ENCODE results near the gene SCN2B. TPM values are rescaled to one million over a fixed set of nuclear protein-coding genes. Genes with fewer than 3 reads are reported as not detected.

SCN2B gene
- polyA plus RNA-seq, 12 donors: 2.5 to 71.5 (median 4.9) TPM

DNA sequence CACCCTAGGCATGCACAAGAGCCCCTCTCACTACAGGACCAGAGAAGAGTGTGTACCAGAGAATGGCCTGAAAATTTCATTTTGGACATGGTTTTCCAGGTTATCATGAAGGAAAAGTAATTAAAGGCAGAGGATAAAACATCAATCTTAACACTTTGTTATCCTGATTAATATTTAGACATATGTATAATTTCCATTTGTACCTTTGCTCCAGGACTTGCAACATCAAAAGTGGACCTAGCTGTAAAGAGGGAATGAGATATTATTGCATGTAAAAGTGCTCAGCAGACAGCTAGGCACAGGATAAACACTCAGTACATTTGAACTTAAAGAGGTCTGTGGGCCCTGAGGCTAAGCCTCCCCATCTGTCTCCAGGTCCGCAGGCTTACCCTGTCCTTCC is 21.8 kb downstream of the SCN2B start:
- DNase-seq: no peak

DNA sequence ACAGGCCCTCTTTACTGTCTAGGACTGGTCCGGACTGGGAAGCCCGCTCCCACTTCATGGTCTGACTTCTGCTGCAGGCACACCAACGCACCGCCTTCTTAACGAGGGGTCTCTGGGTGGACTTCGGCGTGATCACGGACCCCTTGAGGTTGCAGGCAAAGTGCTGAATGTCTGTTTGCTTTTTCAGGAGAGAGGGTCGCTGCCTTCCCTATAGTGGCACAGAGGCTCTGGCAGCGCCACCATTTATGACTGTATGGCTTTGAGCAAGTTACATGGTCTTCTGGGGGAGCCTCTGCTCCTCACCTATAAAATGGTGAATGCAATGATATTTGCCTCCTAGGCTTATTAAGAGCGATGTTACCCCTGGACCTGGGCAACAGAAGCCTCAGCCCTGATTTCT is 22.5 kb downstream of the SCN2B start:
- DNase-seq: no peak

DNA sequence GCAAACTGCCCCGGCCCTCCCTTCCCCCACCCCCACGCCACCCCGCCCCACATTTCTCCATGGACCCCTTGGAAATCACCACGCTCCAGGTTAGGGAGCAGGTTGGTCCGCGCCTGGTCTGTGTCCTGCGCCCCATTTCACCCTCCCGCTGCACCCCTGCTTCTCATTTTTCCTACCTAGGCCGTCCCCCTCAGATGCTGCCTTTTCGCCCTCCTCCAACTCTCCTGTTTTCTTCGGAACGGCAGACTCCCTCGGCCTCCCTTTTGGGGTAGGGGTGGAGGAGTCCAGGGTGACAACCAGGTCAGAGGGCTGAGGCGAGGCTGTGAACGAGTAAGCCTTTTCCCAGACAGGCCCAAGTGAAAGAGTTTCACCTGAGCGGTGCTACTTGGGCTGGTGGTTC is 22.9 kb downstream of the SCN2B start:
- DNase-seq: no peak

DNA sequence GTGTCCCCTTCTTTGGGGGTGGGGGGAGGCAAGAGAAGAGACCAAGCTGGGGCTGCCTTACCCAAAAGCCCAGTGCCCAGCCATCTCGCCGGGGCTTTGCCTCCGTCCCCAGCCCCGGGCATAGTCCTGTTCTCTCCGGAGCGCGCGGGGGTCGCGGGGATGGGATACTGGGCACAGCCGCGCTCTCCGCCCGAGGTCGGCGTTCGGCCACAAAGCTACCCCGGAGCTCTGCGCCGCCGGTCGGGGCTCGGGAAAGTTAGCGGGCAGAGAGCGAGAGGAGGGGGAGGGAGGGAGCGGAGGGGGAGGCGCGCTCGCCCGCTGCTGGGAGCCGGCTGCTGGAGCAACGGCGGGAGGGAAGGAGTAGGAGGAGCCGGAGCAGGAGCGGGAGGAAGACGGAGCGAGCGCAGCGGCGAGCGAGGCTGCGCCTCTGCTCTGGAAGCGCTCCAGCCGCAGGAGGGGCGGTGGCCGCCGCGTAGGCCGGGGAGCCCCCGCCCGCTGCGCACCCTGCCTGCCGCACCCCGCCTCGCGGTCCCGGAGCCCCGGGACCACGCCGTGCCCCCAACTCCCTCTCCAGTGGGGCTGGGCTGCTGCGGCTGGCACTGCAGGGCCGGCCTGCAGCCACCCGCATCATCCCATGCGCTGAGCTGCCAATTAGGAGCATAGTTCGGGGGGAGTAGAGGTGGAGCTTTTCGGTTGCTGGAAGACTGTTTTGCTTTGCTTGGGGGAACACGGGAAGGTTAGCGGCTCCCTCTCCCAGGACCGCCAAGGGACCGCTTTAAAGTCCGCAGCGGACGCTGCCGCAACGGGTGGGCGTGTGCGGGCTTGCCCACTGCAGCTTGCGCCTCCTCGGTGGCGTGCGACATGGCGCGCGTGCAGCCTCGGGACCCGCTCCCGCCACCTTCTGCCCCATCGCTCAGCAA is 23.6 kb downstream of the SCN2B start, which contains the start of gene SCN4B:
Gene SCN4B, minus strand, starts transcription at position 272 of the 920 bp plus-strand sequence. Its CDS starts 150 bp downstream, at position 122.
- peak; percentile 74 for DNase-seq

DNA sequence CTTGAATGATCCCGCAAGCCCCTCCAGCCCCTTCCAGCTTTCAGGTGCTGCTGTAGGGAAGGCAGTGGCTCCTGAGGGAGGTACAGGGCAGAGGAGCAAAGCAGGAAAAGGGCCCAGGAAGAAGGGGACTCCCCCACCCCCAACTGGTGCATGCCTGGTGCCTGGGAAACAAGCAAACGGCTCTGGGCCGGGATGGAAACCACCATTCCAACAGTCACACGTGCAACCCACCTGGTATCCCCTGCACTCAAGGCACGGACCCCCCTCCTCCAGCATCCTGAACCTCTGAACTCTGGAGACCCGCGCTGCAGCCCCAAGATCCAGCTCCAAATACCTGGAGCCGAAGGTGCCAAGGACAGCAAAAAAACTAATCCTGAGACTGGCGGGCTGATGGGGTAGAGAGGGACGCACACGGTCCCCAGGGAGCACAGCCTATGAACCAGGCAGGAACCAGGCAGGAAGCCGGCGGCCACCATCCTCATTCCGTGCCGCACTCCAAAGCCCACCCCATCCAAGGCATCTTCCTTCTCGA is 24.4 kb downstream of the SCN2B start:
- DNase-seq: no peak

DNA sequence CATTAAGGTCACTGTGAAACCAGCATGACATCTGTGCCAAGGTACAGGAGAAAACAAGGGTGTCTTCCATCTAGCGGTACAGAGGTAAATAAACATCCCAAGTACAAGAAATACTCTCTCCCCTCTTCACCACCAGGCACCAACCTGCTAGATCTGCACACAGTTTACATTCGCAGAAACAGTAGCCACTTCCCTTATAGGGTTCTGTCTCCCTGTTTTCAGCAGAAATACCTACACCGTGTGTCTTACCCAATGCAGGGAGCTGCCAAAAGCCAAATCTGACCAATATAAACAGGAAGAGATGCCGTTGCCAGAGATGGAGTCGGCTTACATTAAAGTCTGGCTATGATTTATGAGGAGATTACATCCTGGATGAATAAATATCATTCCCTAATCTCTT is 25.0 kb downstream of the SCN2B start:
- no peak for DNase-seq

DNA sequence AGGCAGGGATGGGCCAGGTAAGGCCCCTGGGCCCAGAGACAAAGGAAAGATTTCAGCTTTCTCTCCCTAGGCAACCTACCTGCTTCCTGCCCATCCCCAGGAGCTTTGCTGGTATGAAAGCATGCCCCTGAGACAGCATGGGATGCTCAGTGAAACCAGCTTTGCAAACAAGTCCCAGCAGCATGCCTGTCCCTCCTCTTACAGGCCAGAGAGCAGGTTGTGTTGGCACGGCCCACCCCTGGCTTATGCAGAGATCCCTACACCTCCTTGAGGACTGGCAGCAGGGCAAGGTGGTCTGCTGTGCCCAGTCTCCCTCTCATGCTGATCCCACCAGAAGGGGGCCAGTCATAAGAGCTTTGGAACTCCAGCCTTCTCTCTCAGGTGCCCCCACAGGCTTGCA is 26.9 kb downstream of the SCN2B start:
- no peak for DNase-seq

DNA sequence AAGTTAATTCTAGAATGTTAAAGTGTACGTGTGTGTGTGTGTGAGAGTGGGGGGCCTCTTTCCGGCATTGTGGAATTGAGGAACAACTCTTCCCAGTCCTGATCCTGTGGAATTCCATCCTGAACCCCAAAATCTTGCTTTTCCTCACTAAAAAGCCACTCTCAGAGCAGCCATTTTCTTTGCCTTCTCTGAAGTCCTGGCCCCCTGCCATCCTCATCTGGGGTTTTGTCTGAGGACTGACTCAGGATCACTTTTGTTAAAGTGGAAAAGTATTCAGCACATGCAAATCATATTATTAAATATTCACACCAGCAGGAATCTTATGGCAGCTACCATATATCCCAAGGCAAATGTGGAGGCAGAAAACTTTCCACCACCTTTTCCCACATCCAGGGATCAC is 27.6 kb downstream of the SCN2B start:
- DNase-seq: no peak

DNA sequence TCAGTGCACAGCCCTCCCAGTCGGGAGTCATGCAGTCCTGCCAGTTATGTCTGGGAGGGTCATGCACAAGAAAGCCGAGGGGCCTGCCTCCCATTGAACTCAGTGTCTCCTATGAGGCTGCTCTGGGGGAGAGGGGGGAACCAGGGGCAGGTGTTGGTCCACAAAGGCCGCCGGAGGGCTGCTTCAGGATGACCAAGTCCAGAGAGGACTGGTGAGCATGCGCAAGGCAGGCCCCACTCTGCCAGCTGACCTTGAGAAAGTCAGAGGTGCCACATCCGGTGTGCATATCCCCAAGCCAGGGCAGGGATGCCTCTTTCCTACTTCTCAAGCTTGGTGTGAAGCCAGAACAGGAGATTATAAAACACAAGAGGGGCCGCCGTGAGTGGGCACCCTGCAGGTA is 28.2 kb downstream of the SCN2B start:
- DNase-seq: no peak

DNA sequence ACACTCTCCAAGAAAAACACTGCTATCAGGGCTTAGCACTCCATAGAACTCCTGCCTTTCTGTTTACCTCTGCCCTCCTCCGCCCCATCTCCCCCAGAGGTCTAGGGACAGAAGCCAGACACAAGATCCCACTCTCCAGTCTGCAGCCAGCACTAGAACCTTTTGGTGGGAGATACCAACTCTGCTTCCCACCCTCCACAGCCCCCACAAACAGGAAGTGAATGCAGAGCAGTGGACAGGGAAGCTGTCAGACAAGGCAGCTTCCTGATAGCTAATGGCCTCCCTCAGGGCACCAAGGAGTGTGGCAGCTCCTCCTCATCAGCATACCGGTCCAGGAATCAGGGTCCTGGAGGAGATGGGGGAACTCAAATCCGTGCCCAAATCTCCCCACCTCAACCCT is 28.9 kb downstream of the SCN2B start:
- no peak for DNase-seq

DNA sequence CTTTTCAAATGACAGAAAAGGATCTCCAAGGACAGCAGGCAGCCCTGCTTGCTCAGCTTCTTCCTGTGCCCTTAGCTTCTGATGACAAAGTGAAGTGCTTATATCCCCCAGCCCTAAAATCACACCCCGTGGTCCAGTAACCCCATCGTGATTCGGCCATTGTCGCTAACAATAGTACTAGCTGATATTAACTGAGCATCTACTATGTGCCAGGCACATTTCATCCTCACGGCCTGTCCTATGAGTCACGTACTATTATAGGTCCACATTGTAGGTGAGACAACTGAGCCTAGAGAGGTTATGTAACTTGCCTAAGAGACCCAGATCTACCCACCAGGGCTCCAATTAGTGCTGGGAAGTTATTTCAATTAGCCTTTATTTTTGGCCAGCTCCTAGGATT is 29.9 kb downstream of the SCN2B start:
- no peak for DNase-seq

DNA sequence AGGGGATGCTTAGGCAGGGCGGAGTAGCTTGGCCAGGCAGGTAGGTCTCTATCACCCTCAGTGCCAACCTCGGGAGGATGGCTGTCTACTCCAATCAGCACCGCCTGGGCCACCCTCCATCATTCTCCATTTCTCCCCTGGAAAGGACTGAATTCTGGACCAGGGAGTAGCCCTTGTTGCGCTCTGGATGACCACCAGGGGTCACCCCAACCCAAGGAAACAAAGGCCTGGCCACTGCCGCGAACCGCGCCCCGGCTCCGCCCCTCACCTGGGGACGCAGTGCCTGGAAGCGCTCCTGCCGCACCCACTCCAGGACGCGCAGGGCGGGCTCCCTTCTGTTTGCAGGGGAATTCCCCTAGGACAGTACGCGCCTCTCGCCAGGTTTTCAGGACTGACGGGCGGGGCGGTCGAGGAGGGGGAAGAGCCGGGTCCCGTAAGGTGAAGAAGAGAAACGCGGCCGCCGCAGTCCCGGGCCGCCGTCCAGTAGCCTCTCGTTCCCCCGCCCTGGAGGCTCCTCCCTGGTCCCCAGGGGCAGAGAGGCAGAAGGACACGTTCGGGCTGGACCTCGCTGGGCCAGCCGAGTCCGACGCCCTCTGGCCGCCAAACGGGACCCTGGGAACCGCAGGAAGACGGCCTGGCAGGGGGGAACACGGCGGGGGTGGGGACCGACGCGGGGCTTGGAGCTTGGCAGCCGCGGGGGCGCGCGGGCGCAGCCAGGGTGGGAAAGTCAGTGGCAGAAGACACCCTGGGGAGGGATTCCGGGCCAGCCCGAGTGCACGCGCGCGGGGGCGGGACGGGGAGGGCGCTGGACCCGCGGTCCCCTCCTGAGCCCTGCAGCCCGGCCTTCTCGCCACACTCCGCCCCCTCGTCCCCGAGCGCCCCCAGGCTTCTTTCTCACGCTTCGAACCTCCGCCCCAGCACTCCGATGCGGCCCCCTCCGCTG is 30.9 kb downstream of the SCN2B start:
- peak; percentile 78 for DNase-seq

DNA sequence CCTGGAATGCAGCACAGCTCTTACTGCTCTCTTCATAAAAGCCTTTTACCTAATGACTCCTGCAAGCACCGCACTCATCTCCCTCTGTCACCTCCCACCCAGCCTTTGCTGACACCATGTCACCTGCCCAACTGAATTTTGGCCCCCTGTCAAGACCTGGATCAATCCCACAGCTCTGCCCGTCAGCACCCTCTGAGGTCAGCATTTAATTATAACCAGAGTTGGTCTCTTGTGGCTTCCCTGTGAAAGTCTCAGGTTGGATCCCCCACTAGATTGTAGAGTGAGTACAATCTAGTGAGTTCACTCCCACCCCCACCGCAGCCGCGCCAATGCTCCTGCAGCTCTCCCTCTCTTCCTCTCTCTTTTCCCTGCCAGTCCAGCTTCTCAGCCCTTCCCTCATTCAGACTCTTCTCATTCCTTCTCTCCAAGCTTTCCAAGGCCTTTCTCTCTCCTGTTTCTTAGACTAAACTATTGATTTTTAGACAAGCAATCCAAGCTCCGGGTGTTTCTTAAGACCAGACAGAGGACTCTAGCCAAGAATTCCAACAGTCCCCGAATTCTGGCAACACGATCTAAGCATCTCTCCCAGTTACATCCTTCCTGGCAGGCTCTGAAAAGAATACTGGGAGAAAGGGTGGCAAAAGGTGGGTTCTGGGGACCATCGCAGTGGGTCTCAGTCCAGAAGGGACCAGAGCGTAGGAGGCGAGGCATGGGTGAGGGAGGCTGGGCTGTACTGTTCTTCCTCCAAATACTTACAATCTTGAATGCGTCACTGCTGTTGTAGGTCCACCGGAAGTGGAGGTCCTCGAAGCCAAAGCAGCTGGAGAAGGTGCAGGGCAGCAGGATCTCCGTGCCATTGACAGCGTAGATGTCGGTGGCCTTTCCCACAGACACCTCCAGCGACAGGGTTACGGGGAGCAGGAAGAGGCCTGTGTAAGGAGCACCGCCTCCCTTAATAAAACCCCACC is 31.9 kb downstream of the SCN2B start:
- DNase-seq: no peak

DNA sequence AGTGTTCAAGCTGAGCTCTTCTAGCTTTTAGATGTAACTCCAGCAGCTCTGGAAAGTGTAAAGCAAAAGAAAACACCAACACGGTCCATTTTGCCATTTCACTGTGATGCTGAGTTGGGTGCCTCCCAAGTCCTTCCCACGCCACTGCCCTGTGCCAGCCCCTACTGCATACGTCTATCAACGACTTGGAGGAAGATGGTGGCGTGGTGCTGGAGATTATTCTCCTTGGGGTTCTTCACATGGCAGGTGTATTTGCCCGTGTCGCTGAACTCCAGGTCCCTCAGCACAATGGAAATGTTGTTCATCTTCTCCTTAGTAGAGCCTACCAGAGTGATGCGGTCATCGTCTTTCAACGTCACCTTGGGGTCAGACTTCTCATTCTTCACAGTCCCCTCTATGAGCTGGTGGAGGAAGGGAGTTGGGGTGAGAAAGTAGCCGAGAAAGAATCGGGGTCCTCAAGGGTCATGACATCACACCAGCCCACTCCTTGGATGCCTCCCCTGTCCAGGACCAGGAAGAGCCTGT is 32.7 kb downstream of the SCN2B start:
- no peak for DNase-seq

DNA sequence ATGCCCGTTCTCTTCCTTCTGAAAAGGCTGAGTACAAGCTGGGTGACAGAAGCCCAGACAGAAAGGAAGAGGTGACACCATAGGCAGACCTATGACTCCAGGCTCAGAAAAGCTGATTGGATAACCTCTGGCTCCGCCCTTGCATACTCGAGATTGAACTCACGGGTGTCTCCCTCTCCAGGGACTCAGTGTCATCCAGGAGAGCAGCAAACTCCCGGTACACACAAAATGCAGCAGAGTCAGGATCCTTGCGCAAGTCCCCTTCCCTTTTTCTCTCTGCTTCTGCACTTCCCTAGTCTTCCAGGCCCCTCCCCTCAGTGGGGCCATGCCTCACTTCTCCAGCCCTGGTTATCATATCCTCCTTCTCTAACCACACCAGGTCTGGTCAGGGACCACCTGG is 33.6 kb downstream of the SCN2B start:
- no peak for DNase-seq

DNA sequence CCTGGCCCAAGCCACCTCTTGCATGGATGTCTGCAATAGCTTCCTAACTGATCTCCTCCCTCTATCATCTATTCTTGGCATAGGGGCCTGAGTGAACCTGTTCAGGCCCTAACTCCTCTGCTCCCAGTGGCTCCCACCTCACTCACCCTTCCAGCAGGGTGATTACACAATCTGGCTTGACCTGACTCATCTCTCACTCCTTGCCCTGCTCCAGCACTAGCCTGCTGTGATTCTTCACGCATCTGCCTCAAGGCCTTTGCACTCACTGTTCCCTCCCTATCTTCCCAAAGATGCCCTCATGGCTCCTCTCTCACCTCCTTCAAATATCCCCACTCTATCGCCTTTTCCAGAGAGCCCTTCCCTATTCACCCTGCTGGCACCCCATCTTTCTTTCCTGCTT is 34.4 kb downstream of the SCN2B start:
- DNase-seq: no peak

DNA sequence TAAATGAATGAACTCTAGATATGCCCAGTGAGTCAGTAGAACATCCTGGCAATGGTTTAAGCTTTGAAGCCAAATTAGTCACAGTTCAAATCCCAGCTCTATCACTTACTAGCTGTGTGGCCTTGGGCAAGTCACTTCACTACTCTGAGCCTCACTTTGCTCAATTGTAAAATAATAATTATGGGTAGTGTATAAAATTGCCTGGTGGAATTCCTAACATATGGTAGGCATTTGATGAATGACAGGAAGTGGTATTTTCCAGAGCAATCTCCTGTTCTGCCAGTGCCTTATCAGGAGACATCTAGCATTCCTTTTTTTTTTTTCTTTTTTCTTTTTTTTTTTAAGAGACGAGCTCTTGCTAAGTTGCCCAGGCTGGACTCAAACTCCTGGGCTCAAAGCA is 36.9 kb downstream of the SCN2B start:
- DNase-seq: no peak

DNA sequence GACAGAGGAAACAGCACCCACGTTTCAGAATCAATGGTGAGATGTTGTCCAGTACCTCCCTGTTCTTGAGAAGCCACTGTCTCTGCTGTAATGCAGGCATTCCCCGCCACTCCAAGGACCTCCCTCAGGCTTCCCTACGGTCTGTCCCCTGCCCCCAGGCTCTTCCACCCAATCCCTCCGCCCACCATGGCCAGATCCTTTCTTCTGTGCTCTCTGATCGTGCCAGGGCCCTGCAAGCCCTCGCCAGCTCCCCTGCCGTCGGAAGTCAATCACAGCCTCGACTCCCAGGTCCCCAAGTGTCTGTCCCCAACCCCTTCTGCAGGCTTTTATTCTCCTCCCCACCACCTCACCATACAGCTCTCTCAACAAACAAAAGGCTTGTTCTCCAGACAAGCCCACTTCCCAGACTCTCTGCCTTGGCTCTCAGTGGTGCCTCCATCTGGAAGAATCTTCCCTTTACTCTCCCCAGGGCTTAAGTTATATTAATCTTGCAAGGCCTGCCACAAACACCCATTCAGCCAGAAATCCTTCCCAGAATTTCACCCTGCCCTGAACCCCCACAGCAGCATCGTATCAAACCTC is 37.5 kb downstream of the SCN2B start:
- DNase-seq: no peak

DNA sequence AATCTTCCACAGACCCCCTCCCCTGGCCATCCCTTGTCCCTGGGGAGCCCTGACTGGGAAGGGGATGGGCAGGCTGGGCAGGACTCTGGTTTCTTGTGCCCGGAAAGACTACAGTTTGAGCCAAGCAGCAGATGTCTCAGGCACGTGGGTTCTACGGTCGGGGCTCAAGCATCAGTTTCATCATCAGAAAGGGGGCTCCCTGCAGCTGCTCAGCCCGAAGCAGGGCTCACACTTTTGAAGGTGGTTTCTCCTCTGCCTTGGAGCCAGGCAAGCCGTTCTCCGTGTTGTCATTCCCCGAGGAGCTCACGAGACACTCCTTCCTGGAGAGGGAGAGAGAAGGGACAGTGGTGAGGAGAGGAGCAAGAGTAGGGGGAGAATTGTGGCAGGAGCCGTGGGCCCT is 39.6 kb downstream of the SCN2B start:
- no peak for DNase-seq

DNA sequence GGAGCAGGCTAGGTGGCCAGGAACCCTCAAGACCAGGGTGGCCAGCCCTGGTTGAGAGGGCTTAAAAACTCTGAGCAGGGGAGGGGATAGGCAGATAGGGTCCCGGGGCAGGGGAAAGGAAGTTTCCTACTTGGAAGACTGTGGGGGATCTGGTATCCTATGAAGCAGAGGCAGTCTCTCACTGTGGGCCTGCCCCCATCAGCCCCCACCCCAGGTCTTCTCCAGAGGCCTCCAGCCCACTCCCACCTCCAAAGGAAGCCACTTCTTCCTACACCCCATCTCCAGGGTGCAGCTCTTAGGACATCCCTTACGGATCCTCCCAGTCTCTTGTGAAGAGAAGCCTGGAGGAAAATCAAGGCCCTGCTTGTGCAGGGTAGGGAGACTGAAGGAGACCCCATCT is 40.1 kb downstream of the SCN2B start:
- no peak for DNase-seq

DNA sequence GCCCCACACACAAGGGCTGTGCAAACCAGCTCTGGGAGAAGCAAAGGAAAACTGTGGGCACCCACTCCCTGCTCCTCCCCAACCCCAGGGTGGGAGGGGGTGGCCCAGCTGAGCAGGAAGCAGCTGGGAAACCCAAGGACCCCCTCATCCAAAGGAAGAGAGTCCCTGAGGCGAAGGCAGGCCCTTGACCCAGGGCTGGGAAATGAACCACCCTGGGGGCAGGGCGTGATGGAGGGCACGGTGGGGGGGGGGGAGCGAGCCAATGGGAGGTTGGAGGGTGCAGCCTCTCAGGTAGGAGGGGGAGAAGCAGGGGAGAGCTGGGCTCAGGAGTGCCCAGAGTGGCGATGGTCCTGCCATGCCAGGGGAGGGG is 40.7 kb downstream of the SCN2B start:
- DNase-seq: no peak

All from muscle of arm (tissue), 12 donors.